Colonic mucosa (tissue), 4 donors: Measurements from ENCODE around the gene NGEF. TPM values are rescaled to one million over a fixed set of nuclear protein-coding genes. Genes with fewer than 3 reads are reported as not detected.

Source experiments
- DNase-seq: peaks from one replicate; pipeline ENCODE4 v3.0.0-alpha.2; 2020
- H3K27ac ChIP-seq: fragments of 200-600 bp; one replicate; pipeline ENCODE4 v1.8.0; 2021
- H3K27me3 ChIP-seq: fragments of 200-600 bp; one replicate; pipeline ENCODE4 v1.8.0; 2021
- H3K36me3 ChIP-seq: fragments of 200-600 bp; one replicate; pipeline ENCODE4 v1.8.0; 2021
- H3K4me1 ChIP-seq: fragments of 200-600 bp; one replicate; pipeline ENCODE4 v1.8.0; 2021; ENCODE audit warnings: mild to moderate bottlenecking
- H3K4me3 ChIP-seq: fragments of 200-600 bp; one replicate; pipeline ENCODE4 v1.8.0; 2021
- H3K9ac ChIP-seq, 2 donors: one replicate each; pipeline ENCODE4 v1.7.0; 2013; ENCODE audit warnings: control low read depth in 2 of 2, low read depth in 2 of 2, low read length in 2 of 2
- H3K9me3 ChIP-seq: fragments of 200-600 bp; one replicate; pipeline ENCODE4 v1.8.0; 2021
- CTCF ChIP-seq: fragments of 200-600 bp; IDR thresholded peaks from one replicate; pipeline ENCODE4 v1.8.0; 2022; ENCODE audit warnings: antibody characterized with exemption, mild to moderate bottlenecking
- intact Hi-C: fragments of 100-400 bp; cut with DNase I; formaldehyde crosslinking; loops from one replicate; pipeline ENCODE4 v1.14.1; 2022
- total RNA-seq, 2 donors: library from RNA; stranded (reverse); fragmentation: NEBNext Ultra II Directional in 1 of 2; extraction: Animal tissue kit (Norgen Biotek cat#: 25700) in 1 of 2; gene quantifications; one replicate each; pipeline ENCODE4 v1.2.1, GENCODE V29; 2021
- donor health status: healthy.
- donor health status: DM: no; HTN: no; CAD: no.
- donor health status: DM: no; HTN: no; CAD: no.

The NGEF gene
- total RNA-seq, 2 donors from 2014 or later: 25.6 to 34.0 TPM

- Histone ChIP-seq H3K27ac (peak overlapping the region; percentile 80), H3K36me3 (peaks cover 6% of the 10 kb centered on the region), H3K4me1 (peaks cover 15% of the 10 kb centered on the region), H3K27me3 (no peaks in the 10 kb centered on the region), H3K4me3 (no peak overlapping the region), H3K9ac (peak overlapping the region in 1 of 2 donors; percentile 43), H3K9me3 (no peaks in the 10 kb centered on the region)
- no peak for TF ChIP-seq CTCF
- intact Hi-C loops: no loop called here
- DNase-seq: peak; percentile 85
Observed at GRCh38 chr2:232835687-232836208, 177.3 kb downstream of the NGEF start.

GRCh38 chr2:232833830-232834229 is 179.2 kb downstream of the NGEF start:
- intact Hi-C loops: no loop called here
- TF ChIP-seq CTCF: no peak
- Histone ChIP-seq H3K27ac (no peak overlapping the region), H3K9ac (no peak overlapping the region), H3K9me3 (no peaks in the 10 kb centered on the region), H3K4me1 (peaks cover 13% of the 10 kb centered on the region), H3K36me3 (peaks cover 10% of the 10 kb centered on the region), H3K4me3 (no peak overlapping the region), H3K27me3 (no peaks in the 10 kb centered on the region)
- DNase-seq: no peak

- Histone ChIP-seq H3K4me3 (no peak overlapping the region), H3K9me3 (no peaks in the 10 kb centered on the region), H3K27ac (no peak overlapping the region), H3K36me3 (peaks cover 10% of the 10 kb centered on the region), H3K27me3 (no peaks in the 10 kb centered on the region), H3K9ac (no peak overlapping the region), H3K4me1 (no peaks in the 10 kb centered on the region)
- DNase-seq: no peak
- intact Hi-C loops: no loop called here
- no peak for TF ChIP-seq CTCF
Observed at GRCh38 chr2:232831496-232831895, 181.6 kb downstream of the NGEF start.

- intact Hi-C loops: no loop called here
- no peaks in the 10 kb centered on the region for H3K4me1 ChIP-seq
- no peaks in the 10 kb centered on the region for H3K9me3 ChIP-seq
- H3K27me3 ChIP-seq: no peaks in the 10 kb centered on the region
- no peak overlapping the region for H3K4me3 ChIP-seq
- TF ChIP-seq CTCF: no peak
- DNase-seq: no peak
- H3K9ac ChIP-seq: no peak overlapping the region
- peaks cover 10% of the 10 kb centered on the region for H3K36me3 ChIP-seq
- no peak overlapping the region for H3K27ac ChIP-seq
Observed at GRCh38 chr2:232829988-232830387, 183.1 kb downstream of the NGEF start.

Other genes starting within 250 kb of the NGEF start
- under 1 TPM in 1 of 2 donors, not detected in 1; 0.32 TPM for gene KCNJ13, start 236.7 kb downstream of the NGEF start, total RNA-seq
- 10 to 100 TPM; 39.6 to 67.5 TPM for gene SNORC, start 143.0 kb downstream of the NGEF start, total RNA-seq
- not detected for gene NEU2, start 19.4 kb upstream of the NGEF start, total RNA-seq
- gene INPP5D, start 47.1 kb upstream of the NGEF start, total RNA-seq: 1 to 10 TPM; 6.5 to 7.1 TPM
- gene ATG16L1, start 238.4 kb upstream of the NGEF start, total RNA-seq: 10 to 100 TPM; 32.1 to 36.3 TPM